ENCODE results near the gene LSAMP. TPM values are rescaled to one million over a fixed set of nuclear protein-coding genes. Genes with fewer than 3 reads are reported as not detected.

Gene LSAMP
- polyA plus RNA-seq, 3 donors, result not detected

DNA sequence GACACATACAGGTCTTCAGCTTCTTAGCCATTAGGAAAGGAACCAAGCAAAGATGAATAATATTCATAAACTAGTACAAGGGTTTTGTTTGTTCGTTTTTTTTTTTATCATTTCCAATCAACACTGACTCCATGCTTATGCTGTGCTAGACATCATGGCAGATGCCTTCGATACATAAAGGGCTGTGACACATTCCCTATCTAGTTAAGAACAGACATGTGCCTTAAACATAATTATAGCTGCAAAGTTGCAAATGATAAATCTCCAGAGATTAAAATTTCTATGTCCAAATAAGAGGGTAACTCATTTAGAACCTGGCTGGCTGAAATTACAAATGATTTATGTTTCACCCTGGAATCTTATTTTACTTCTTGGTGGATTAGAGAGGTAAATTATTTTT, 386.4 kb downstream of the LSAMP start:
- Histone ChIP-seq H3K27ac (ENCODE audit: low read depth in 1 of 2, low read length in 2 of 2) (no peak overlapping the region), H3K9ac (ENCODE audit: insufficient read depth, low read length, poor library complexity, severe bottlenecking) (no peak overlapping the region), H3K4me1 (ENCODE audit: control insufficient read depth in 1 of 2, insufficient read depth in 2 of 2, low read length in 2 of 2) (no peaks in the 10 kb centered on the region), H2AFZ (ENCODE audit: insufficient read depth, low read depth, low read length, poor library complexity, severe bottlenecking) (no peak overlapping the region), H3K79me2 (ENCODE audit: insufficient read depth, low read length) (no peaks in the 10 kb centered on the region), H3K27me3 (ENCODE audit: control insufficient read depth in 2 of 2, insufficient read depth in 2 of 2, low read length in 2 of 2) (no peaks in the 10 kb centered on the region), H3K4me2 (replicated peaks; ENCODE audit: extremely low read depth, low read length, poor library complexity, severe bottlenecking) (no peak overlapping the region), H3K9me3 (replicated peaks in 1 of 2; ENCODE audit: control insufficient read depth in 1 of 2, insufficient read depth in 1 of 2, low read length in 2 of 2) (no peaks in the 10 kb centered on the region), H4K20me1 (ENCODE audit: insufficient read depth, low read length) (no peaks in the 10 kb centered on the region), H3K36me3 (replicated peaks in 1 of 2; ENCODE audit: control insufficient read depth in 1 of 2, insufficient read depth in 2 of 2, low read length in 2 of 2) (no peaks in the 10 kb centered on the region), H3K4me3 (replicated peaks in 1 of 3; ENCODE audit: low read depth in 2 of 3, low read length in 3 of 3) (no peak overlapping the region)
- H3K4me1 Mint-ChIP-seq, result no peaks in the 10 kb centered on the region
- no peak overlapping the region for H3K27ac Mint-ChIP-seq
- no peak overlapping the region for H3K4me3 Mint-ChIP-seq
- no CpG with 5 or more reads among the region's 2 CpGs for WGBS (ENCODE audit: insufficient coverage)
- TF ChIP-seq, protein P1, sequence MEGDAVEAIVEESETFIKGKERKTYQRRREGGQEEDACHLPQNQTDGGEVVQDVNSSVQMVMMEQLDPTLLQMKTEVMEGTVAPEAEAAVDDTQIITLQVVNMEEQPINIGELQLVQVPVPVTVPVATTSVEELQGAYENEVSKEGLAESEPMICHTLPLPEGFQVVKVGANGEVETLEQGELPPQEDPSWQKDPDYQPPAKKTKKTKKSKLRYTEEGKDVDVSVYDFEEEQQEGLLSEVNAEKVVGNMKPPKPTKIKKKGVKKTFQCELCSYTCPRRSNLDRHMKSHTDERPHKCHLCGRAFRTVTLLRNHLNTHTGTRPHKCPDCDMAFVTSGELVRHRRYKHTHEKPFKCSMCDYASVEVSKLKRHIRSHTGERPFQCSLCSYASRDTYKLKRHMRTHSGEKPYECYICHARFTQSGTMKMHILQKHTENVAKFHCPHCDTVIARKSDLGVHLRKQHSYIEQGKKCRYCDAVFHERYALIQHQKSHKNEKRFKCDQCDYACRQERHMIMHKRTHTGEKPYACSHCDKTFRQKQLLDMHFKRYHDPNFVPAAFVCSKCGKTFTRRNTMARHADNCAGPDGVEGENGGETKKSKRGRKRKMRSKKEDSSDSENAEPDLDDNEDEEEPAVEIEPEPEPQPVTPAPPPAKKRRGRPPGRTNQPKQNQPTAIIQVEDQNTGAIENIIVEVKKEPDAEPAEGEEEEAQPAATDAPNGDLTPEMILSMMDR (IDR thresholded peaks at IDR 0.05), result no peak
- H3K27me3 Mint-ChIP-seq (ENCODE audit: low read depth in 3 of 3), result peaks cover 0 to 2% (median 0%) of the 10 kb centered on the region in 3 donors
- intact Hi-C loops (cut with micrococcal nuclease), result no loop called here
- no peak for DNase-seq
- H3K9me3 Mint-ChIP-seq, result peaks cover 0 to 6% (median 0%) of the 10 kb centered on the region in 7 donors
- no peaks in the 10 kb centered on the region for H3K36me3 Mint-ChIP-seq

DNA sequence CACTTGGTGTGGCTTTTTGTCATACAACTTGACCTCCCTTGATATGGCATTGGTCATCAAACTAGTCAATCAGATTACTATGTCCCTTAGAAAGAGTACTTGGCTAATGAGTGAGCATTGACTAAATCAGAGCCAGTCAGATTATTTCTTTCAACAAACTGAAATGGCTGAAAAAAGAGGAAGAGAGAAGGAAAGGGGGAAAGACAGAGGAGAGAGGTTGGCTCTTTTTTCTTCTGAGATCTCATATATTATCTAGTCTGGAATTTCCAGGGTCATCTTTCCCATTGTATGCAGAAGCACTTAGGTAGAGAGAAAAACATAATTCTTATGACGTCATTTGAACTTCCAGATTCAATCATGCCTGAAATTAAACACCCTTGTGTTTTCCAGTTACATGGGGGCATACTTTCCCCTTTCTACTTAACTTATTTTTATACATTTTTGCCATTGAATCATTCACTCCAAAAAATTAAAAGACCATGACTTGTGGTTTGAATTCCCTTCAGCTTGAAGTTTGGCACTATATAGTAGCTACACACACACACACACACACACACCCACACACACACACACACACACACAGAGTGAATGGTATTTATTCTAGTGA, 387.8 kb downstream of the LSAMP start:
- Histone ChIP-seq H3K27ac (ENCODE audit: low read depth in 1 of 2, low read length in 2 of 2) (no peak overlapping the region), H3K79me2 (ENCODE audit: insufficient read depth, low read length) (no peaks in the 10 kb centered on the region), H3K9ac (ENCODE audit: insufficient read depth, low read length, poor library complexity, severe bottlenecking) (no peak overlapping the region), H3K4me3 (replicated peaks in 1 of 3; ENCODE audit: low read depth in 2 of 3, low read length in 3 of 3) (no peak overlapping the region), H3K36me3 (replicated peaks in 1 of 2; ENCODE audit: control insufficient read depth in 1 of 2, insufficient read depth in 2 of 2, low read length in 2 of 2) (no peaks in the 10 kb centered on the region), H4K20me1 (ENCODE audit: insufficient read depth, low read length) (no peaks in the 10 kb centered on the region), H3K27me3 (ENCODE audit: control insufficient read depth in 2 of 2, insufficient read depth in 2 of 2, low read length in 2 of 2) (no peaks in the 10 kb centered on the region), H2AFZ (ENCODE audit: insufficient read depth, low read depth, low read length, poor library complexity, severe bottlenecking) (no peak overlapping the region), H3K4me1 (ENCODE audit: control insufficient read depth in 1 of 2, insufficient read depth in 2 of 2, low read length in 2 of 2) (no peaks in the 10 kb centered on the region), H3K4me2 (replicated peaks; ENCODE audit: extremely low read depth, low read length, poor library complexity, severe bottlenecking) (no peak overlapping the region), H3K9me3 (replicated peaks in 1 of 2; ENCODE audit: control insufficient read depth in 1 of 2, insufficient read depth in 1 of 2, low read length in 2 of 2) (no peaks in the 10 kb centered on the region)
- peaks cover 0 to 2% (median 0%) of the 10 kb centered on the region in 3 donors for H3K27me3 Mint-ChIP-seq (ENCODE audit: low read depth in 3 of 3)
- no peak for DNase-seq
- H3K4me3 Mint-ChIP-seq, result no peak overlapping the region
- intact Hi-C loops (cut with micrococcal nuclease), result no loop called here
- peaks cover 0 to 6% (median 0%) of the 10 kb centered on the region in 7 donors for H3K9me3 Mint-ChIP-seq
- H3K36me3 Mint-ChIP-seq, result no peaks in the 10 kb centered on the region
- TF ChIP-seq, protein P1 (IDR thresholded peaks at IDR 0.05), result no peak
- no peak overlapping the region for H3K27ac Mint-ChIP-seq
- H3K4me1 Mint-ChIP-seq, result no peaks in the 10 kb centered on the region
- 80% methylated on average over 1 of the region's 1 CpG for WGBS (ENCODE audit: insufficient coverage)
